LNCAP (cell line): ENCODE measurements around the gene HEG1.

Experiments used
- TF ChIP-seq, protein P1 (sequence below): fragments of 450-650 bp; IDR thresholded peaks from 2 replicates; pipeline ENCODE4 v1.5.1; 2017; ENCODE audit warnings: mild to moderate bottlenecking

Gene HEG1

GRCh38 chr3:125005676-125006075 lies 50.1 kb downstream of the HEG1 start:
- TF ChIP-seq, protein P1, sequence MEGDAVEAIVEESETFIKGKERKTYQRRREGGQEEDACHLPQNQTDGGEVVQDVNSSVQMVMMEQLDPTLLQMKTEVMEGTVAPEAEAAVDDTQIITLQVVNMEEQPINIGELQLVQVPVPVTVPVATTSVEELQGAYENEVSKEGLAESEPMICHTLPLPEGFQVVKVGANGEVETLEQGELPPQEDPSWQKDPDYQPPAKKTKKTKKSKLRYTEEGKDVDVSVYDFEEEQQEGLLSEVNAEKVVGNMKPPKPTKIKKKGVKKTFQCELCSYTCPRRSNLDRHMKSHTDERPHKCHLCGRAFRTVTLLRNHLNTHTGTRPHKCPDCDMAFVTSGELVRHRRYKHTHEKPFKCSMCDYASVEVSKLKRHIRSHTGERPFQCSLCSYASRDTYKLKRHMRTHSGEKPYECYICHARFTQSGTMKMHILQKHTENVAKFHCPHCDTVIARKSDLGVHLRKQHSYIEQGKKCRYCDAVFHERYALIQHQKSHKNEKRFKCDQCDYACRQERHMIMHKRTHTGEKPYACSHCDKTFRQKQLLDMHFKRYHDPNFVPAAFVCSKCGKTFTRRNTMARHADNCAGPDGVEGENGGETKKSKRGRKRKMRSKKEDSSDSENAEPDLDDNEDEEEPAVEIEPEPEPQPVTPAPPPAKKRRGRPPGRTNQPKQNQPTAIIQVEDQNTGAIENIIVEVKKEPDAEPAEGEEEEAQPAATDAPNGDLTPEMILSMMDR: no peak

DNA sequence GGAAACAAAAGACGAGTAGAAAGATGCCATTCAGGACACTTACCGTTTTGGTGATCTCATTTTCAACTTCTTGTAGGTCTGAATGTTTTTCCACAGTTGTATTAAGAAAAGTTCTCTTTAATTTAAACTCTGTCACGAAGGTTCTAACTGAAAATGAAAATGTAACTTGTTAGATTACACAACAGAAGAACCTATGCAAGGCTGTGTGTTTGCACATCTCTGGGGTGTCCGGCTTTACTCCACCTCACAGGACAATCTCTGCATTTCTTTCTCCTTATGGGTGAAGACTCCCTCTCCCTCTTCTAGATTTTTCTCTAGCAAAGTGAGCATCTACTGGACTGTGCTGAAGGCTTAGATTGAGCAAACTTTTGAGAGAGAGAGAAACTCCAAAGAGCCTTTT lies 50.6 kb downstream of the HEG1 start:
- TF ChIP-seq, protein P1: no peak

DNA sequence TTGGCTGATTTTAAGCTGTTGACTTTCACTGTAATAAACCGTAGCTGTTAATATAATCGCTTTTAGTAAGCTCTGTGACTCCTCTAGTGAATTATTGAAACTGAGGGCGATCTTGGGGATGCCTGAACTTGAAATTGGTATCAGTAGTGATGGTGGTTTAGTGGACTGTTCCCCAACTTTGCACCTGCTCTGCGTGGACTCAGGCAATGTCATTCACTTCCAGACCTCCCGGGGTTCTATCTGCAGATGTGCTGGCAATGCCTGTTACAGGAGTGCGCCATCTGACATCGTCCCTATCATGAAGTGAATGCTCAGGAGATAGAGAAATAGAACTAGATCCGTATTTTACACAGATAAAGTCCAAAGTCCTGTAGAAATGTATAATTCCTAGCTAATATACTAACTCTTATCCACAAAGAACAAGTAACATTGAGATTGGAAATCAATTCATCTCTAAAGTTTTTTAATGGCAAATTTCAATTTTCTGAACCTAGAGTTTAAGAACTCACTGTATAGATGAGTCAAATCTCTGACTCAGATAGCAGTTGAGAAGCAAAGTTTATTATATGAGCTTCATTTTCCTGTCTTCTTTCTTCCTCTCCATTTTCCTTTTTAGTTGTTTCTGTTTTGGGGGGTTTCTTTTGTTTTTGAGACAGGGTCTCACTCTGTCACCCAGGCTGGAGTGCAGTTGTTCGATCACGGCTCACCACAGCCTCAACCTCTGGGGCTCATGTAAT lies 51.8 kb downstream of the HEG1 start:
- TF ChIP-seq, protein P1: no peak

GRCh38 chr3:125003369-125003853 lies 52.4 kb downstream of the HEG1 start:
- TF ChIP-seq, protein P1: no peak

- TF ChIP-seq, protein P1: no peak
Observed at GRCh38 chr3:125002414-125003368, 53.1 kb downstream of the HEG1 start.

DNA sequence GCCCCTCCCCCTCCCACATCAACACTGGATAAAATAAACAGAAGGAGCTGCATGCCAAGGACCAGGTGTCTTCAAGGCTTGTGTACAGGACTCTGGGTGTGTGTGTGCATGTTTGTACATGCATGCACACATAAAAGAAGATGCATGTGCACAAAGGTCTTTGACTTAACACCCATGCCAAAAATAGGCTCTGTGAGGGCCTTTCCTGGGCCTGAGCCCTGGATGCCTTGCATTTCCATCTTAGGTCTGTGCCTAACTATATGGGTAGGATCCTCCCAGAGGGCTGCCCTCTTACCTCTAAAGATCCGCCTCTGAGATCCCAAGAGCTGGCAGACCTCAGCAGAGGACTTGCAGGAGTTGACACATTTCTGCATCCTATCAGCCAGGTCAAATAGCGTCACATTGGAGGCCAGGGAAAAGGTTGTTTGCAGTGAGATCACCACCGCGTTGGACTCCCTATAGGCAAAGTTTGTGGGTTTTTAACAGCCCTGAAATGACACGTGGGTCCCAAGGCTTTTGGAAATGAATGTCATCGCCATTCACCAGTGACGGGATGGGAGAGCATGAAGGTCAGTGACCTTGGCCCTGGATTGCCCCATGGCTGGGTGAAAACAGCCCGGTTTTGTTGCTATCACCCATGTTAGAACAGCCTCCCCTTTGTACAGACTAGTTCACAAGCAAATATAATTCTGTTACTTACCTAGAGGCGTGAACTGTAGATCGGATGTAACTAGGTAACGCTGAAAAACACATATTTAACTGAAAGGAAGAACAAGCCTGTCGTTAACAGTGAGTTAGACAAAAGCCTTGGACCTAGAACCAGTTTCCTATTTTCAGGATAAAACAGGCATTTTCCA lies 54.0 kb downstream of the HEG1 start:
- TF ChIP-seq, protein P1: no peak

- TF ChIP-seq, protein P1: no peak
Observed at GRCh38 chr3:125000661-125001060, 55.1 kb downstream of the HEG1 start.
